ENCODE results near the gene LRRC70. TPM values are rescaled to one million over a fixed set of nuclear protein-coding genes. Genes with fewer than 3 reads are reported as not detected.

Gene LRRC70
- total and polyA plus RNA-seq, 2 of the 8 experiments (the other 6 are each of a cell fraction or from before 2014, with no cell fraction given), result 0.62 to 0.67 TPM

GRCh38 chr5:62596096-62596495, 17.5 kb downstream of the LRRC70 start (continued):
- TF ChIP-seq, protein P1, sequence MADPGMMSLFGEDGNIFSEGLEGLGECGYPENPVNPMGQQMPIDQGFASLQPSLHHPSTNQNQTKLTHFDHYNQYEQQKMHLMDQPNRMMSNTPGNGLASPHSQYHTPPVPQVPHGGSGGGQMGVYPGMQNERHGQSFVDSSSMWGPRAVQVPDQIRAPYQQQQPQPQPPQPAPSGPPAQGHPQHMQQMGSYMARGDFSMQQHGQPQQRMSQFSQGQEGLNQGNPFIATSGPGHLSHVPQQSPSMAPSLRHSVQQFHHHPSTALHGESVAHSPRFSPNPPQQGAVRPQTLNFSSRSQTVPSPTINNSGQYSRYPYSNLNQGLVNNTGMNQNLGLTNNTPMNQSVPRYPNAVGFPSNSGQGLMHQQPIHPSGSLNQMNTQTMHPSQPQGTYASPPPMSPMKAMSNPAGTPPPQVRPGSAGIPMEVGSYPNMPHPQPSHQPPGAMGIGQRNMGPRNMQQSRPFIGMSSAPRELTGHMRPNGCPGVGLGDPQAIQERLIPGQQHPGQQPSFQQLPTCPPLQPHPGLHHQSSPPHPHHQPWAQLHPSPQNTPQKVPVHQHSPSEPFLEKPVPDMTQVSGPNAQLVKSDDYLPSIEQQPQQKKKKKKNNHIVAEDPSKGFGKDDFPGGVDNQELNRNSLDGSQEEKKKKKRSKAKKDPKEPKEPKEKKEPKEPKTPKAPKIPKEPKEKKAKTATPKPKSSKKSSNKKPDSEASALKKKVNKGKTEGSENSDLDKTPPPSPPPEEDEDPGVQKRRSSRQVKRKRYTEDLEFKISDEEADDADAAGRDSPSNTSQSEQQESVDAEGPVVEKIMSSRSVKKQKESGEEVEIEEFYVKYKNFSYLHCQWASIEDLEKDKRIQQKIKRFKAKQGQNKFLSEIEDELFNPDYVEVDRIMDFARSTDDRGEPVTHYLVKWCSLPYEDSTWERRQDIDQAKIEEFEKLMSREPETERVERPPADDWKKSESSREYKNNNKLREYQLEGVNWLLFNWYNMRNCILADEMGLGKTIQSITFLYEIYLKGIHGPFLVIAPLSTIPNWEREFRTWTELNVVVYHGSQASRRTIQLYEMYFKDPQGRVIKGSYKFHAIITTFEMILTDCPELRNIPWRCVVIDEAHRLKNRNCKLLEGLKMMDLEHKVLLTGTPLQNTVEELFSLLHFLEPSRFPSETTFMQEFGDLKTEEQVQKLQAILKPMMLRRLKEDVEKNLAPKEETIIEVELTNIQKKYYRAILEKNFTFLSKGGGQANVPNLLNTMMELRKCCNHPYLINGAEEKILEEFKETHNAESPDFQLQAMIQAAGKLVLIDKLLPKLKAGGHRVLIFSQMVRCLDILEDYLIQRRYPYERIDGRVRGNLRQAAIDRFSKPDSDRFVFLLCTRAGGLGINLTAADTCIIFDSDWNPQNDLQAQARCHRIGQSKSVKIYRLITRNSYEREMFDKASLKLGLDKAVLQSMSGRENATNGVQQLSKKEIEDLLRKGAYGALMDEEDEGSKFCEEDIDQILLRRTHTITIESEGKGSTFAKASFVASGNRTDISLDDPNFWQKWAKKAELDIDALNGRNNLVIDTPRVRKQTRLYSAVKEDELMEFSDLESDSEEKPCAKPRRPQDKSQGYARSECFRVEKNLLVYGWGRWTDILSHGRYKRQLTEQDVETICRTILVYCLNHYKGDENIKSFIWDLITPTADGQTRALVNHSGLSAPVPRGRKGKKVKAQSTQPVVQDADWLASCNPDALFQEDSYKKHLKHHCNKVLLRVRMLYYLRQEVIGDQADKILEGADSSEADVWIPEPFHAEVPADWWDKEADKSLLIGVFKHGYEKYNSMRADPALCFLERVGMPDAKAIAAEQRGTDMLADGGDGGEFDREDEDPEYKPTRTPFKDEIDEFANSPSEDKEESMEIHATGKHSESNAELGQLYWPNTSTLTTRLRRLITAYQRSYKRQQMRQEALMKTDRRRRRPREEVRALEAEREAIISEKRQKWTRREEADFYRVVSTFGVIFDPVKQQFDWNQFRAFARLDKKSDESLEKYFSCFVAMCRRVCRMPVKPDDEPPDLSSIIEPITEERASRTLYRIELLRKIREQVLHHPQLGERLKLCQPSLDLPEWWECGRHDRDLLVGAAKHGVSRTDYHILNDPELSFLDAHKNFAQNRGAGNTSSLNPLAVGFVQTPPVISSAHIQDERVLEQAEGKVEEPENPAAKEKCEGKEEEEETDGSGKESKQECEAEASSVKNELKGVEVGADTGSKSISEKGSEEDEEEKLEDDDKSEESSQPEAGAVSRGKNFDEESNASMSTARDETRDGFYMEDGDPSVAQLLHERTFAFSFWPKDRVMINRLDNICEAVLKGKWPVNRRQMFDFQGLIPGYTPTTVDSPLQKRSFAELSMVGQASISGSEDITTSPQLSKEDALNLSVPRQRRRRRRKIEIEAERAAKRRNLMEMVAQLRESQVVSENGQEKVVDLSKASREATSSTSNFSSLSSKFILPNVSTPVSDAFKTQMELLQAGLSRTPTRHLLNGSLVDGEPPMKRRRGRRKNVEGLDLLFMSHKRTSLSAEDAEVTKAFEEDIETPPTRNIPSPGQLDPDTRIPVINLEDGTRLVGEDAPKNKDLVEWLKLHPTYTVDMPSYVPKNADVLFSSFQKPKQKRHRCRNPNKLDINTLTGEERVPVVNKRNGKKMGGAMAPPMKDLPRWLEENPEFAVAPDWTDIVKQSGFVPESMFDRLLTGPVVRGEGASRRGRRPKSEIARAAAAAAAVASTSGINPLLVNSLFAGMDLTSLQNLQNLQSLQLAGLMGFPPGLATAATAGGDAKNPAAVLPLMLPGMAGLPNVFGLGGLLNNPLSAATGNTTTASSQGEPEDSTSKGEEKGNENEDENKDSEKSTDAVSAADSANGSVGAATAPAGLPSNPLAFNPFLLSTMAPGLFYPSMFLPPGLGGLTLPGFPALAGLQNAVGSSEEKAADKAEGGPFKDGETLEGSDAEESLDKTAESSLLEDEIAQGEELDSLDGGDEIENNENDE (IDR thresholded peaks at IDR 0.05; ENCODE audit: insufficient replicate concordance, low read length), result no peak
- TF ChIP-seq SIN3A (conservative IDR thresholded peaks at IDR 0.05 in 1 of 2, IDR thresholded peaks at IDR 0.05 in 1 of 2; ENCODE audit: low read depth in 1 of 2, low read length in 2 of 2) (no peak), SRF (IDR thresholded peaks at IDR 0.05; ENCODE audit: low read depth, low read length) (no peak), CTBP2 (IDR thresholded peaks at IDR 0.05; ENCODE audit: borderline replicate concordance, insufficient read depth, insufficient read length, low read length) (no peak), CHD1 (IDR thresholded peaks at IDR 0.05; ENCODE audit: low read depth, low read length) (no peak), RXRA (IDR thresholded peaks at IDR 0.05; ENCODE audit: insufficient read depth, low read depth, low read length) (no peak), TEAD4 (IDR thresholded peaks at IDR 0.05; ENCODE audit: low read depth, low read length) (no peak), CHD2 (IDR thresholded peaks at IDR 0.05; ENCODE audit: low read length) (no peak), RFX5 (IDR thresholded peaks at IDR 0.05; ENCODE audit: borderline replicate concordance, low read depth, low read length) (no peak), TAF7 (optimal IDR thresholded peaks at IDR 0.05; ENCODE audit: borderline replicate concordance, low read depth, low read length) (no peak)
- TF ChIP-seq, protein P2, sequence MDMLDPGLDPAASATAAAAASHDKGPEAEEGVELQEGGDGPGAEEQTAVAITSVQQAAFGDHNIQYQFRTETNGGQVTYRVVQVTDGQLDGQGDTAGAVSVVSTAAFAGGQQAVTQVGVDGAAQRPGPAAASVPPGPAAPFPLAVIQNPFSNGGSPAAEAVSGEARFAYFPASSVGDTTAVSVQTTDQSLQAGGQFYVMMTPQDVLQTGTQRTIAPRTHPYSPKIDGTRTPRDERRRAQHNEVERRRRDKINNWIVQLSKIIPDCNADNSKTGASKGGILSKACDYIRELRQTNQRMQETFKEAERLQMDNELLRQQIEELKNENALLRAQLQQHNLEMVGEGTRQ (IDR thresholded peaks at IDR 0.05; ENCODE audit: low read length), result no peak
